ENCODE data around the gene GLT8D2. TPM values are rescaled to one million over a fixed set of nuclear protein-coding genes. Genes with fewer than 3 reads are reported as not detected.

The GLT8D2 gene
- total RNA-seq, 1 donor from 2014 or later = 13.1 TPM

DNA sequence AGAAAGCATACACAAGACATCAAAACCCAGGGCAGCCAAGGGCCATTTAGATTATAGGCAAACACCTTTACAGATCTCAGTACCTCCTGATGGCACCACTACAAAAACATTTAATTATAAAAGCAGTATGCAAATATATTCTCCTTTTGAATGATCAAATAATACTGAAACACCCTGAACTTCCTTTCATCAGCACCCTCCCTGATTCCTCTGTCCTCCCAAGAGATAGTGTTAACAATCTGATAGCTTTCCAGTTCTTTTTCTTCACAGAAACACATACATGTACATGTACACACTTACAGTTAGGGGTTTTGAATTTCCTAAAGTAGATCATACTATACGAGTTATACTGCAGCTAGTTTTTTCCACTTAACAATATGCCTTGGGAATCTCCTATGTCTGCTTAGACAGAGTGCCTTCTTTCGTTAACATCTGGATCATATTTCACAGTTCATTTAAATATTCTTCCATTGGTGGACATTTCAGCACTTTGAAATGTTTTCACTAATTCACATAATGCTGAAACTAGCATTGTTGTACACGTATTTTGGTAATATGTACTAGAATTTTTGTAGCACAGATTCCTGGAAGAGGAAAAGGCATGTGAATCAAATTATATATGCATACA, 49.1 kb downstream of the GLT8D2 start:
- Mint-ChIP-seq H3K27me3 (ENCODE audit: low read depth) (peaks cover 20% of the 10 kb centered on the region), H3K27ac (no peak overlapping the region), H3K9me3 (no peaks in the 10 kb centered on the region), H3K4me1 (peaks cover 7% of the 10 kb centered on the region), H3K36me3 (no peaks in the 10 kb centered on the region), H3K4me3 (no peak overlapping the region)
- TF ChIP-seq, protein P1, sequence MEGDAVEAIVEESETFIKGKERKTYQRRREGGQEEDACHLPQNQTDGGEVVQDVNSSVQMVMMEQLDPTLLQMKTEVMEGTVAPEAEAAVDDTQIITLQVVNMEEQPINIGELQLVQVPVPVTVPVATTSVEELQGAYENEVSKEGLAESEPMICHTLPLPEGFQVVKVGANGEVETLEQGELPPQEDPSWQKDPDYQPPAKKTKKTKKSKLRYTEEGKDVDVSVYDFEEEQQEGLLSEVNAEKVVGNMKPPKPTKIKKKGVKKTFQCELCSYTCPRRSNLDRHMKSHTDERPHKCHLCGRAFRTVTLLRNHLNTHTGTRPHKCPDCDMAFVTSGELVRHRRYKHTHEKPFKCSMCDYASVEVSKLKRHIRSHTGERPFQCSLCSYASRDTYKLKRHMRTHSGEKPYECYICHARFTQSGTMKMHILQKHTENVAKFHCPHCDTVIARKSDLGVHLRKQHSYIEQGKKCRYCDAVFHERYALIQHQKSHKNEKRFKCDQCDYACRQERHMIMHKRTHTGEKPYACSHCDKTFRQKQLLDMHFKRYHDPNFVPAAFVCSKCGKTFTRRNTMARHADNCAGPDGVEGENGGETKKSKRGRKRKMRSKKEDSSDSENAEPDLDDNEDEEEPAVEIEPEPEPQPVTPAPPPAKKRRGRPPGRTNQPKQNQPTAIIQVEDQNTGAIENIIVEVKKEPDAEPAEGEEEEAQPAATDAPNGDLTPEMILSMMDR (IDR thresholded peaks at IDR 0.05; ENCODE audit: unreplicated experiment) = no peak
- DNase-seq (ENCODE audit: low spot score in 2 of 2, unreplicated experiment in 2 of 2) = no peak

DNA sequence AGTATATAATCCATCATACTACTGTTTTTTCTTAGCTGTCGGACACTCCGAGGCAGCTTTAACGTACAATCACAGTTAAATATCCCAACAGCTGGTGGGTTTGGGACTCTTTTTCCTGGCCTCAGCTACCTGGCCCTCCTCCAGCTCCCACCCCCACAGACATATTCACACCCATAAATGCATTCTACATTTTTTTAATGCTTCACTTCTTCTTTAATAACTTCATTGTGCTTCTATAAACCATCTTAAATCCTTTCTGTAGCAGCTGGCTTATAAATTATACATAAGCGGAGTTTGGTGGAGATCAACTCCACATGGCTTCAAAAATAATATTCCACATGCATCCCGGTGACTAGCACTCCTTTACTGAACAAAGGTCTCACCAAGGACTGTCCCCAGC, 51.0 kb downstream of the GLT8D2 start:
- H3K4me3 Mint-ChIP-seq = no peak overlapping the region
- H3K27ac Mint-ChIP-seq = no peak overlapping the region
- DNase-seq (ENCODE audit: low spot score in 2 of 2, unreplicated experiment in 2 of 2) = no peak
- H3K9me3 Mint-ChIP-seq = no peaks in the 10 kb centered on the region
- H3K27me3 Mint-ChIP-seq (ENCODE audit: low read depth) = peaks cover 22% of the 10 kb centered on the region
- no peaks in the 10 kb centered on the region for H3K36me3 Mint-ChIP-seq
- H3K4me1 Mint-ChIP-seq = peaks cover 7% of the 10 kb centered on the region
- TF ChIP-seq, protein P1 (IDR thresholded peaks at IDR 0.05; ENCODE audit: unreplicated experiment) = no peak

DNA sequence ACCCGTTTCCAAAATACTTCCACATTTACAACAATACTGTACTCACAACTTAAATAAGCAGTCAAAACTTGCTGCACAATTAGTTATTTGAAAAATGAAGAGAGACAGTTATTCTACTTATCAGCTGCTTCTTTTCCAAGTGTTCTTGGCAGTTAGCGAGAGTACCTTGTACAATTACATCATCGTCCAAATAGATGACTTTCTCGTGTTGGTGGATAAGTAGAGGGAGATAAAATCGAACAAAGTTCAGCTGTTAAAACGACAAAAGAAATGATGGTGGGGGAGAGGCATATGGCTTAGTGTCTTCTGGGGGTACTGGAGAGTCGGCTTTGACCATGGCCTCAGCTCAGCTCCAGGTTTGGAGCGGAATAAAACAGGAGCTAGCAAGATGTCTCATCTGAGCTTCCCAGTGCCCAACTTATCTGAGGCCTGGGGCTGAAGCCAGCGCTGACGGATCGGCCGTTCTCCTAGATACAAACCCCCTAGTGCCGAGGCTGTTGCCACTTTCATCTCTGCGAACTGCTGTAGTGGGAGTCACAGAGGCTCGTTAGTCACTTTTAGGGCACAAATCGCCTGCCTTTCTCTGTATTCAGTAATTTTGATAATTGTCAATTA, 52.6 kb downstream of the GLT8D2 start:
- H3K27me3 Mint-ChIP-seq (ENCODE audit: low read depth) = peaks cover 11% of the 10 kb centered on the region
- no peaks in the 10 kb centered on the region for H3K9me3 Mint-ChIP-seq
- DNase-seq (ENCODE audit: low spot score in 2 of 2, unreplicated experiment in 2 of 2) = no peak
- no peaks in the 10 kb centered on the region for H3K36me3 Mint-ChIP-seq
- no peak overlapping the region for H3K27ac Mint-ChIP-seq
- no peak overlapping the region for H3K4me3 Mint-ChIP-seq
- TF ChIP-seq, protein P1 (IDR thresholded peaks at IDR 0.05; ENCODE audit: unreplicated experiment) = no peak
- peaks cover 7% of the 10 kb centered on the region for H3K4me1 Mint-ChIP-seq

DNA sequence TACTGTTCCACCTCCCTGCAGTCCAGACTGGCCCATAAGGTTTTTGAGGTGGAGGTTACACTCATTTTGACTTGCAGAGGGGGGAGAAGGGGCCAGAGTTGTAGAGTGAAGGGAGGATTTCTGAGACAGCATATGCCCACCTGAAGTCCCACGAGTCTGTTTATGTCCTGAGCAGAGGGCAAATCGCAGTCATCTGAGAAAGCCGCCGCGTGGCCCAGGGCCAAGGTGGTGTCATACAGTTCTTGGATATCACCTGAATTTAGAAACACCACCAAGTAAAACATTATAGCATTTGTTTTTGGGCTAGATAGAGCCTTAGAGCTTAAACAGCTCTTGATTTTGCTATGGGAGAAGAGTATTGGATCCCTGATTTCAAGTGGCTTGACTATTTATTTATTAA, 53.4 kb downstream of the GLT8D2 start:
- peaks cover 7% of the 10 kb centered on the region for H3K4me1 Mint-ChIP-seq
- H3K27ac Mint-ChIP-seq = no peak overlapping the region
- TF ChIP-seq, protein P1 (IDR thresholded peaks at IDR 0.05; ENCODE audit: unreplicated experiment) = no peak
- no peak overlapping the region for H3K4me3 Mint-ChIP-seq
- no peaks in the 10 kb centered on the region for H3K36me3 Mint-ChIP-seq
- DNase-seq (ENCODE audit: low spot score in 2 of 2, unreplicated experiment in 2 of 2) = no peak
- peaks cover 11% of the 10 kb centered on the region for H3K27me3 Mint-ChIP-seq (ENCODE audit: low read depth)
- H3K9me3 Mint-ChIP-seq = no peaks in the 10 kb centered on the region

DNA sequence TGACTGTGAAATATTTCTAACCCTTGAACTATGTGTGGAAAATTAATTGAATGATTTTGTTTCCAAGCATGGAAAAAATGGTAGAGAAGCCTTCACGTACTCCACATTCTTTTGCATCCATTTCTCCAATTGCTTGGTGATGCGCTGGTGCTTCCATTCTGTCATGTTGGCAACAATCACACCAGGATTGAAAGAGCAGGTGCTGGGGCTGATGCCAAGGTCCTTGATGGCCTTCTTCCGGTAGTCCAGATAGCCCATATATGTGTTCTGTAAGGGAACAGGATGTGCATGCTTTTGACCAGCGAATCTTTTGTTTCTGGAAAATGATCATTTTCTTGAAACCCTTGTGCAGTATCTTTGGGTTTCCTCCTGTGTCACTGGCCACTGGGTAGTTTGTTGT, 55.8 kb downstream of the GLT8D2 start:
- TF ChIP-seq, protein P1 (IDR thresholded peaks at IDR 0.05; ENCODE audit: unreplicated experiment) = no peak
- H3K27me3 Mint-ChIP-seq (ENCODE audit: low read depth) = peaks cover 6% of the 10 kb centered on the region
- no peak overlapping the region for H3K27ac Mint-ChIP-seq
- H3K36me3 Mint-ChIP-seq = no peaks in the 10 kb centered on the region
- H3K4me1 Mint-ChIP-seq = peaks cover 7% of the 10 kb centered on the region
- no peak for DNase-seq (ENCODE audit: low spot score in 2 of 2, unreplicated experiment in 2 of 2)
- H3K9me3 Mint-ChIP-seq = no peaks in the 10 kb centered on the region
- H3K4me3 Mint-ChIP-seq = no peak overlapping the region

All from mesothelial cell of epicardium (in vitro differentiated cells).